GM18909 (cell line): Measurements from ENCODE around the gene CLEC2L.

ENCODE experiments used
- ATAC-seq: cut with Tn5 transposase; IDR thresholded peaks from one replicate; pipeline ENCODE4 v1.9.1; 2021; ENCODE audit warnings: mild to moderate bottlenecking; ENCODE audit not compliant: unreplicated experiment, poor library complexity

Gene CLEC2L

GRCh38 chr7:139521439-139521838 lies 2.0 kb upstream of the CLEC2L start:
- no peak for ATAC-seq

DNA sequence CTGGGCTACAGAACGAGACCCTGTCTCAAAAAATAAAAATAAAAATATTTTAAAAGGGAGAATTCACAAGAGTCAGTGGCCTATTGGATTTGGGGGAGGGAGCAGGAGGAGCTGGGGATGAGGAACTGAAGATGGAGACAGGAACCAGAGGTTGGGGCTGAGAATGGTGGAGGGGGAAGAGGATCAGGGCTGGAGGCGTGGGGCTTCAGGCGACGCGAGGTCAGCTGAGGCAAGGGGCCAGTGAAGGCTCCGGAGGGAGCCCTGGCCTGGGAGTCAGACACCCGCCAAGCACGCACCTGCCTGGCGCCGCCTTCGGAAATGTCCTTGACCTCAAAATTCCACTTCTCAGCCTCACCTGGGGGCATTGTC lies 671 bp upstream of the CLEC2L start:
- ATAC-seq = no peak

GRCh38 chr7:139523968-139524815 lies 707 bp downstream of the CLEC2L start:
- no peak for ATAC-seq

DNA sequence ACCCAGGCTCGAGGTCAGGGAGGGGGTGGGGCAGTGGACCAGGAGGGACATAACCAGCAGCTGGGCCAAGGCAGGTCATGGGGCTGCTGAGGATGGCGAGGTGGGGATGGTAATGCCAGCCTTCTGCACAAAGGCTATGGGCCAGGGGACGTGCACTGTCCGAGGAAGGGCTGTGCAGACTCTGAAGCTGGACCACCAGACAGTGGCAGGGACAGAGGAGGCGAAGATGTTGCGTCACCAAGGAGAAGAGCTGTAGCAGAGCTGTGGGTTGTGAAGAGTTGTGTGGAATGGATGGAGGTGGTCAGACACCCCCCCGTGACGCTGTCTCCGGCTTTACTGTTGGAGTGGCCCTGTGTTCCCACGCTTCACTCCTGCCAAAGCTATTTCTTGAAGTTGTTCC lies 1.8 kb downstream of the CLEC2L start:
- ATAC-seq = no peak

GRCh38 chr7:139525750-139526149 lies 2.3 kb downstream of the CLEC2L start:
- no peak for ATAC-seq

- ATAC-seq = no peak
Measured at GRCh38 chr7:139526578-139527544, 3.4 kb downstream of the CLEC2L start.

DNA sequence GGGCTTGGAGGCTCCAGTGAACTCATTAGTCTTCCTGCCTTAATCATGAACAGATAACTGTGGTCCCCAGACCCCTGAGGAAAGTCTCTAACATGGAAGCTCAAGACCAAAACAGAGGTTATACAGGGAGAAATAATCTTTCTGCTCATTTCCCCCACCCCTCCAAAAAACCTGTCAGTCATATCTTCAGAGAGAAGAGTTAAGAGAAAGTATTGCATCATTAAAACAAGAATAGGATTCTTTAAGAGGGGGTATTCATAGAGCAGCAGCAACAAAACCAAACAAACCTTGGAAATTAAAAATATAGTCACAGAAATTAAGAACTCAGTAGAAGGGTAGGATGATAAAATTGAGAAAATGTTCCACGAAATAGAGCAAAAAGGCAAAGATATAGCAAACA lies 7.6 kb downstream of the CLEC2L start:
- no peak for ATAC-seq

DNA sequence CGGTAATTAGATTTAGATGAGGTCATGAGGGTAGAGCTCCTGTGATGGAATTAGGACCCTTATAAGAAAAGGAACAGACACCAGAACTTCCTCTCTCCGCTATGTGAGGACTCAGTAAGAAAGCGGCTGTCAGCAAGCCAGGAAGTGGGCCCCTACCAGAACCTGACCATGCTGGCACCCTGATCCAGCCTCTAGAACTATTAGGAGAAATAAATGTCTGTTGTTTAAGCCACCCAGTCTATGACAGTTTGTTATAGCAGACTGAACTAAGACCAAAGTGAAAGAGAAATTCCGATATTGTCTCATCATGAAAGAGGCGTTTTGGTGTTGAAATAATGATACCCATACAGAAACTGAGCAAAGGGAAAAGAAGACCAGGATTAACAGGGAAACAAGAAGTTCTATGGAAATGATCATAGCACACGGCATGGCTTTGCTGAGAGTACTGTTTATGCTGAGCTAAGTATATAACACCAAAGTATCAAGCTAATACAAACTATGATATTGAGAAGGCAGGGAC lies 9.2 kb downstream of the CLEC2L start:
- ATAC-seq = no peak

GRCh38 chr7:139534096-139534495 lies 10.6 kb downstream of the CLEC2L start:
- no peak for ATAC-seq

- no peak for ATAC-seq
Measured at GRCh38 chr7:139534966-139535651, 11.6 kb downstream of the CLEC2L start.

DNA sequence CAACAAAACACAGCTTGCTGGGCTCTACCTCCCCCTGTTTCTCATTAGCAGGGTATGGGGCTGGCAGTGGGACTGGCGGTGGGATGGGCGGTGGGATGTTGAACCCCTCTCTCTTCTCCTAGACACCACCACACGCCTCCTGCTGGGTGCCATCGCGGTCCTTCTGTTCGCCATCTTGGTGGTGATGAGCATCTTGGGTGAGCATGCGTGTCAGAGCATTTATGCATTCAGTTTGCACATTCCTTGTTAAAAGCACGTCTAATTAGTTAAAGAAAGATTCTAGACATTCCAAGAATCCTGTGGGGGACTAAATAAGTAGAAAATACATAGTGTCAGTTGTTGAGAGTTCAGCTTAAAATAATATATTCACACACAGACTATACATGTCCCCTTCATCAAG lies 12.7 kb downstream of the CLEC2L start:
- ATAC-seq = no peak

DNA sequence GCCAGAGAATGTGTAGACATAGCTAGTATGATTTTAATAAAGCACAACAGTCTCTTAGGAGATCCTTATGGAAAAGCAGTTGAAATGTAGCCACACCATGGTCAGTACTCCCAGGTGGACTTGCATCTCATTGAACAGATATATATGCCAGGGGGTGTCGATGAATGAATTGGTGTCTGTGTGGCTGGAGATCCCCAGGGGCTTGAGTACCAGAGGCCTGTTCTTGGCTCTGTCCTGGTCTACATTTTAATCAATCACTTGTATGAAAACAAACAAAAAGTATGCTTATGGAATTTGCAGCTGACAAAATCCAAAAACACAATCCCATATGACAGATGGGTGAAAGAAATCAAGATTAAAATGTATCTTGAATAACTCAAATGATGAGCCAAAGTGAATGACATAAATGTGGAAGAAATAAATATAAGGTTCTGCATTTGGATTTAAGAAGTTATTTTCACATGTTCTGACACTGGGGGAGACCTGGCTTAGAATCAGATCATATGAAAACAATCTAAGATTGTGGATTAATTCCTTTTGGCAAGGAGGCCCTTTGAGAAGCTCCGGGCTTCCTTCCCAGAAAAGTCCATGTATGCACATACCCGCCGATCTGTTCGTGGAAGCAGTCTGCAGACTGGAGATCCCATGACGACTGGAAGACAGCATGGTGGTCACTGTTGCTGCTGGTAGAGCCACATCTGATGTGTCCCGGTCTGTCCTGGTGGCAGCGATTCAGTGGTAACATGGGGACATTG lies 15.6 kb downstream of the CLEC2L start:
- ATAC-seq = no peak

DNA sequence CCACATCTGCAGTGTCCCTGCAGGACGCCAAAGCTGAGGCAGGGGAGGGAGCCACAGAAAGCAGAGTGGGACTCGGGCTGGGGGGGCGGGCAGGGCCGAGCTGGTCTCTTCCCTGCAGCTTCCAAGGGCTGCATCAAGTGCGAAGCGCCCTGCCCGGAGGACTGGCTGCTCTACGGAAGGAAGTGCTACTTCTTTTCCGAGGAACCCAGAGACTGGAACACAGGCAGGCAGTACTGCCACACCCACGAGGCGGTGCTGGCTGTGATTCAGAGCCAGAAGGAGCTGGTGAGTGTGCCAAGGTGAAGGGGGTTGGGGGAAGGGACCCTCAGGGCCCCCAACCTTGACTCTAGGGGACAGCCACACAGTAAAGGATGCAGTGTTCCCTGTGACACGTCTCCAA lies 16.7 kb downstream of the CLEC2L start:
- no peak for ATAC-seq

DNA sequence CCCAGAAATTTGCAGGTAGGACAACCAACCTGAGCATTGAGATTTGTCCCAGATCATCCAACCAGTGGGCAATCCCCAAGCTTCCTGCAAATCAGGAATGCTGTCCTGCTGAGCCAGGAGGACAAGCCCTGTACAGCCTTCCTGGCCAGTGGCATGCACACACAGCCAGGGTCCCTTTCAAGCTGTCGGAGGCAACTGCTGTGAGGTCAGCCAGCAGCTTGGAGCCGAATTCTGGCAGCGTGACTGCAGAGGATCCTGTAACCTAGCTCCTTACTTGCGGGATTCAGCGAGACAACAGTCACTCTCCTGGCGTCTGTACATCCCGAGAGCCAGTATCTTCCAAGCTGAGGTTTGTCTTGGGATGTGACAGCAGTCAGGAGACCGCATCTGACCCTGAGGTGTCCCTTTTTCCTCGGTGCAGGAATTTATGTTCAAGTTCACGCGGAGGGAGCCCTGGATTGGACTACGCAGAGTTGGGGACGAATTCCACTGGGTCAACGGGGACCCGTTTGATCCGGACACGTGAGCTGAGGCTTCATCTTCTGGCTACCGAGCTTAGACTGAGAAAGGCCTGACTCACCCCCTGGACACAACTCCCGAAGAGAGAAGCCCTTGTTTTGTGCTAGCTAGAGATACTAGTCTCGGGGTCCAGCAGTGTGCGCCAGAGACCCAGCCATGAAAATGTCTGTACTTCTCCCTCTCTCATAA lies 18.3 kb downstream of the CLEC2L start:
- no peak for ATAC-seq

DNA sequence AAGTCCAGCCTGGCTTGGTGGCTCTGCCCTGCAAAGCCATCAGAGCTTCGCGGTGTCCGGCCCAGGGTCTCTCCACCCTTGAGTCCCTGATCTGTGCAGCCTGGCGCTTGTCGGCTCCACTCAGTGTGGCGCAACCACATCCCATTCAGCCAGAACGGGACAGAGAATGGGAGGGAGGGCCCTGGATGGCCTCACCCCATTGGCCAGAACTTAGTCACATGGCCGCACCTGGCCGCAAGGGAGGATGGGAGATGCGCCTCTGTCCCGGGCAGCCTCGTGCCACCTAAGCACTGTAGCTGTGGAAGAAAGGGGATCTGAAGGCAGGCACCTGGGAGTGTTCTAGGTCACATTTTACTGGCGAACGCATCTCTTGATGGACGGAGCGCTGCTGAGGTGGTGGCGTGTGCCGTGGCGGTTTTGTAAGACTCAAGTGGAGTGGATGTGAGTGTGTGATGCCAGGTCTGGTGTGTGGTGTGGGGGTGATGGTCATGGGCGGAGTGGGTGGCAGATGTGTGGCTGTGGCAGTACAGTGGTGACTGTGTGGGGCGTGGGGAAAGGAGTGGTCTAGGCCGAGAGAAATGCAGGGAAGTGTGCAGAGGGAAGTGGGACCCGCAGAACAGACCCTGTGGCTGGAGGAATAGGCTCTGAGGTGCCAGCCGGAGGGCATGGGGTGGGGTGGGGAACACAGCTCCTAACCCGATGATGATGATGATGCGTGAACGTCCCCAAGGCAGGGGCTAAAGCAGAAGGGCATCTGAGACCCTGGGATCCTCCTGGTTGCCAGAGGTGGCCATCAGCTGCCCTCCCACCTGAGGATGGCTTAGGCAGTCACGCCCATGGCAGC lies 19.0 kb downstream of the CLEC2L start:
- ATAC-seq = no peak

DNA sequence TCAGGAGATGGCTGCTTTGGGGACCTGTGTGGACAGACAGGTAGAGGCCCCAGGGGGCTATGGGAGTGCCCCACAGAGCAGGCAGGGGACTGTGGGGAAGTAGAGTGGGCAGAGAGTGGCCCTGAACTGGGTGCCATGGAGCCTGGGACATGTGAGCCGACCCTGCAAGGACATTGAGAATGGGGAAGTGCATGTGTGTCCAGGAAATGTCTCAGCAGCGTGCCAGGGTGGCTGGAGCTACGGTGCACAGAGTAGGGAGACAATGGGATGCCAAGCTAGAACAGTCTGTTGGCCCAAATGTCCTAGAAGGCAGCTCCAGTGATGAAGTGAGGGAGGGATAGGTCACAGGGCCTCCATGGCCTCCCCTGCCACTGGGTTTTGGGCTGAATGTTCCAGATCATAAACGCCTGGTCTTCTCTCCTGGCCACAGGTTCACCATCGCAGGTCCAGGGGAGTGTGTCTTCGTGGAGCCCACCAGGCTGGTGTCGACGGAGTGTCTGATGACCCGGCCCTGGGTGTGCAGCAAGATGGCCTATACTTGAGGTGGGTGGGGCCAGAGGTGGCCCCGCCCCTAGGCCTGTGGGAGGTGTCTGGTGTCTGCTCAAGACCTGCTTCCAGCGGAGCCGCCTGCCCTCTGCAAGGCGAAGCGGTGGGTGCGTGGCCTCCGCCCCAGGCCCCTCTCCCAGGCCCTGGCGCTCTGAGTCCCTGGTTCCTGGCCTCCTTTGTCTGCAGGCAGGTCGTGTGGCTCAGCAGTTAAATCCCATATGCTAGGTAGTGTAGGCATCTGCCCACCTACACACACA lies 20.5 kb downstream of the CLEC2L start:
- ATAC-seq = no peak

DNA sequence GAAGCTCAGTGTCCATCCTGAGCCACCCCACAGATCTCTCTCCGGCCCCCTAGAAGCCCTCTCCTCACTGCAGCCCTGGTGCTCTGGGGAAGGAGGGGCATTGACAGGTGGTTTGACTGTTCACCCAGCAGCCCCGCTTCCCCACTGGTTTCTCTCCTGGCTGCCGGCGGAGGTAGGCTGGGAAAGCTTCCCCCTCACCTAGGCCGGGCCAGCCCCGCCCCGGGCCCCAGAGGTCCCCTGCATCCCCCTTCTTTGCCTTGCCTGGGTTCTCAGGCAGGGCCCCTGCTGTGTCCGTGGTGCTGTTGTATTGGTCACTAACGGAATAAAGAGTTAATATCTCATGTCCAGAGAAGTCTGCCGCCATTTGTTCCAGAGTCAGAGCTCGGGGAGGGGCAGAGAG lies 21.2 kb downstream of the CLEC2L start:
- ATAC-seq = no peak
